SW 1271 (cell line): ENCODE data around the gene AGBL4.

ENCODE experiments used
- DNase-seq, 2 experiments: peaks; one replicate each; lab custom pipeline; 2025; lab: John Stamatoyannopoulos, UW

AGBL4 gene

DNA sequence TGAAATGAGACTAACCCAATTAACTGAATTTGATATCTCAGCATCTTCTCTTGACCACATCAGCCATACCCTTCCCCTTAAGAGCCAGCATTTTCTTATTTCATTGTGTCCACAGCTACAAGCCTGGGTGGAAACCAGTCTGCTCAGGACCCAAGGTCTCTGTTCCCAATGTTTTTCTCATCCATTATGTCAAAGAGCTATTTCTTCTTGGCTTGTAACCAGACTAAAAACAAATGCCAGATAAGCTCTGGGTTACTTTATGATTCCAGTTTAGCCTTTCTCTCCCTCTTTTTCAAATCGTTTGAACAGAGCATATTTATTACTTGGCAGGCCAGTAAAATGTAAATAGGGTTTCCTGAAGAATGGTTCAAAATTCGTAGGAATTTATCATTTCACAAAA is 1442.5 kb downstream of the AGBL4 start:
- DNase-seq = no peak

DNA sequence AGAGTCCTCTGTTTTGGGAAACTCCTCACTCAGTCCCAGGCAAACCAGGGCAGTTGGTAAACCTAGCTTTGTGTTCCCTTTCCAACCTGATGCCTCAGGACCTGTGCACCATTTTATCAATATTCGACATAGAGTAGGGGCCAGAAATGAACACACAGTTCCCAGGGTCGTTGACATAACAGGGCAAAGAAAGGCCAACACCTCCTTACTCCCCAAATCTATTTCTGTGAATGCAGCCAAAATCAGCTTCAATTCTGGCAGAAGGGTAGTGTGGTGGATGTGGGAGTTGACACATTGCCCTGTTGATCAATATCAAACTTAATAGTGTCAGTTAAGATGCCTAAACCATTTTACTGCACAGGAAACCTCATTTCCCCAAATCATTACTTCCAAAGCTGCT is 1447.2 kb downstream of the AGBL4 start:
- no peak for DNase-seq

DNA sequence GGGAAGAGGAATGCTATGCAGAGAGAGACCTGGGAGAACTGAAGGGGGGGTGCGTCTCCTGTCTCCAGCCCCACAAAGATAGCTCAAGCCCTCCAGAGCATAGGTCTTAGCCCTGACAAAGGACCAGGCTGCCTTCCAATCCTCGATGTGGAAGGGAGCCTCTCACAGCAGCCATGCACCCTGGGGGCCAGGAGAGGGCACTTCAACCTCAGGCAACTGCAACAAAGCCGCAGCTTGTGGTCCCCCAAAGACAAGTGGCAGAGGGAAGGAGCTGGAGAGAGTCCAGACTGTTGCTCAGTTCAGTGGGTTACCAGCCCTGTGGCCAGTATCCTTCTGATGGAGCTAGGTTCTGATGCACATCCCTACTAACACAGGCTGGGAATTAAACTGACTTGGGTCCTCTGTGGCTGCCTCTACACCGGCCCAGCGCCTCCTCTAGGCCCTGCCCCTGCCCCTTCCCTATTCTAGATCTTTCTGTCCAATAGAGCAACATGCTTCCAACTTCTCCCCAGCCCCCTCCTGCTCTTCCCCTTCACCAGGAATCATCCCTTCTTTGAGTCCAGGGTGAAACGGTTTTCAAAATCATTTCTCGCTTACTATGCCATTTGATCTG is 1451.0 kb downstream of the AGBL4 start:
- DNase-seq = peak in 1 of 2 experiments; percentile 18

DNA sequence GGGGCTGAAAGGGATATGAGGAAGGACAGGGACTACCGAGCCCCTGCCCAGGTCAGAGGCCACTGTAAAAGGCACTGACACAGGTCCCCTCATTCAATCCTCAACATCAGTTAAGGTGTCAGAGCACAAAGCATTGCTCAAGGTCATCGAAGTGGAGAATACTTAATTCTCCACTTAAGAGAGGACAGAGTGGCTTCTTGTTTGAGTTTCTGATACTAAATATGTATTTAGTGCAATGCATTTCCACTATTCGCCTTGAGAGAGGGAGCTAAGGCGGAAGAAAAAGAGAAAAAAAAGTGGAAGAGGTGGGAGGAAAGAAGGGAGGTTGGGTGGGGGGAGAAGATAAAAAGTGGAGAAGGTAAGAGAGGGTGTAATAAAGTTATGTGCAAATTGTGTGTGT is 1451.6 kb downstream of the AGBL4 start:
- DNase-seq = no peak

DNA sequence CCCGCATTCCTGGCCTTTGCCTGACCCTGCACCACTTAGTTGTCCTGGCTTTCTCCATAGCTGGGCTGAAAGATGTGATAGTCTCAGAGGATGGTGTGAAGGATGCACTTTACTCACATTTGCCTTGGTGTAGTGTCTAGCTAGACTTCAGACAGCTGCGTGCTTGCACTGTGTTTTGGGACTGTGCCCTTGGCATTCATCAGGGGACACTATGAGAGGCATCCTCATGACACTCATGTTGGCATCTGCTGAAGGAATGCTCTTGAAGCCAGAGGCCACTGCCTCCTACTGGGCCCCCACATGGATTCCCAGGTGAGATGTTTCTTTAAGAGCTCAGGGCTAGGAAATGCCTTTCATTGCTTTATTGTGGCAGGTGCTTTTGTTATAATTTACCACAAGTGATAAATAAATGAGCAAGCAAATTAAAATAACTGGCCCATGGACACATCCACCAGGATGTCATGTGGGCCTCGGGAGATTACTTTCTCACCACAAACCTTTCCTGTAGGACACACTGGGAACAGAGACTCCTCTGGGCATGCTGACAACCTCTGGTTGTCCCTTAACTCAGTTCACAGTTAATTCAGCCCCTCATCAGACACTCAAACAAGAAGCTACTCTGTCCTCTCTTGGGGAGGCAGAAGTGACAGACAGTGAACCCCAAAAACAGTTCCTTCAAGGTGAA is 1452.3 kb downstream of the AGBL4 start:
- no peak for DNase-seq

DNA sequence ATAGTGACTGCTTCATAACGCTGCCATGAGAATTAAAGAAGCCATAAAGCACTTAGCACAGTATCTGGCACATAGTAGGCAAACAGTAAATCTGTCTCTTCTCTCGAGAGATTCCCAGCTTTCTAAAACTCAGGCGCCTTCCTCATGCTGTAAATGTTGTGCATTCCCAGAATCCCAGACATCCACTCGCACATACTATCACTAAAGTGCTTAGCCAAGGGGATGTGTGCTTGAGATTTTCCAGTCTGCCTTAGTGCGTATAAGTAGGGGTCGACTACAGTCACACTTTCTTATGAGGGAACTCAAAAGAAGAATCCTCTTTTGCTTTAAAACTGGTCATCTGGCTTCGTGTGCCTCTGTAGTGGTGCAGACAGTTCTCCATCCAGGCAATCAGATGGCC is 1453.2 kb downstream of the AGBL4 start:
- no peak for DNase-seq

DNA sequence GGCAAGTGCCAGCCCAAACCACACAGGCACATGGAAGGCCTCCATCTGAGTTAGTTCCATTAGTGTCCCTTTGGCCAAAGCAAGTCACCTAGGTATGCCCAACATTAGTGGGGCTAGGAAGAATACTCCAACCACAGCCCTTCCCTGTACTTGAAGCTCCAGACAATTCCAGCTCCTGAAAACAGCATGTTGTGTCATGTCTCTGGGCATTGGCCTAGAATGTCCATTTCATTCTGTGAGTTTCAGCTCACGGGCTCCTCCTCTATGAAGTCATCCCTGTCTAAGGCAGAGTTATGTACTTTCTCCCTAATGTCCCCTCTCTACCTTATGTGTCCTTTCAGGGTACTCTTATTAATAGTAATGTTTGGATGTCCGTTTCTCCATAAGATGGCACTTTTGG is 1455.3 kb downstream of the AGBL4 start:
- DNase-seq = no peak

DNA sequence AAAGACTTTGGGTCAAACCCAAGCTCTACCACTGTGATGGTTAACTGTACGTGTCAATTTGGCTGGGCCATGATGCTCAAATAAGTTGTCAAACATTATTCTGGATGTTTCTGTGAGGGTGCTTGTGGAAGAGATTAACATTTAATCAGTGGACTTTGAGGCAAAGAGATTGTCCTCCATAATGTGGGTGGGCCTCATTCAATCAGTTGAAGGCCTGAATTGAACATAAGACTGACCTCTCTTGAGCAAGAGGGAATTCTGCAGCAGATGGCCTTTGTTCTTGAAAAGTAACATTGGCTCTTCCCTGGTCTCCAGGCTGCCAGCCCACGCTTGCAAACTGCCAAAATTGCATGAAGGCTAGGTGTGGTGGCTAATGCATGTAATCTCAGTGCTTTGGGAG is 1457.3 kb downstream of the AGBL4 start:
- DNase-seq = no peak

DNA sequence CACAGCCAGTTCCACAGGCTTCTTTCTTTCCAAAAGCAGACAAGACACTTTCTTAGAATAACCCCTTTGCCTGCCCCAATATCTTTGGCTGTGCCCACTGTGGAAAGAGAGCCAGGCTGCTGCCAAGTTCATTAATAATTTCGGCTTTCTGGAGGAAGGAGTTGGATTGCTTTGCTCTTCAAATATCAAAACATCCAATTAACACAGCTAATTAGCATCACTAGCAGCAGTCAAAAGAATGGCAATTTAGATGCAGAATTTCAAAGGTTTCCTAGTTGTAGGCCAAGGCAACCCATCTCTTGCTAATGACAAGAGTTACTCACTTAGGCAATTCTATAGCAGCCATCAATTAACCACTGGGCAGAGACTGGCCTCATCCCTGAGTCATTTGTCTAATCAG is 1460.7 kb downstream of the AGBL4 start:
- DNase-seq = no peak

DNA sequence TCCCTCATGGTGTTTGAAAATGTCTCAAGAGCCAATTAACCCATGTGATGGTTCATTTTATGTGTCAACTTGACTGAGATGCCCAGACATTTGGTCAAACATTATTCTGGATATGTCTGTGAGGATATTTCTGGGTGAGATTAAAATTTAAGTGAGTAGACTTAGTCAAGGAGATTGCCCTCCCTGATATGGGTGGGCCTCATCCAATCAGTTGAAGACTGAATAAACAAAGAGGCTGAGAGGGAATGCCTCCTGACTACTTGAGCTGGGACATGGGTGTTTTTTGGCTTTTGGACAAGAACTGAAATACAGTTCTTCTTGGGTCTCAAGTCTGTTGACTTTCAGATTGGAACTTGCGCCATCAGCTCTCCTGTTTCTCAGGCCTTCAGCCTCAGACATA is 1462.3 kb downstream of the AGBL4 start:
- no peak for DNase-seq

DNA sequence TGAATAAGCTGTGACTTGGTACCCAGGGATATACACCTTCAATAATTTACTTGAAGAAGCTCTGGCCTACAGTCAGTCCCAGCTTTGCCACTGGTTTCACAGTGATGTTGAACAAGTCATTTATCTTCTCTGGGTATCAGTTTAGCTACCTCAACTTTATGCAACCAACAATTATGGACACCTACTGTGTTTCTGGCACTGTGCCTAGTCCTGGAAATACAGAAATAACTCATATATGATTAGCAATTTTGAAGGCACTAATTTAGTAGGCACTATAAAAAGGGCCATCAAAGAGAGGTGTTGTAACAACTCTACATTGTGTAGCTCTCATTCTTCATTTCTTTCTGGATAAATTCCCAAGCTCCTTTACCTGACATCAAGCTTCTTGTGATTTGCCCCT is 1463.2 kb downstream of the AGBL4 start:
- no peak for DNase-seq

DNA sequence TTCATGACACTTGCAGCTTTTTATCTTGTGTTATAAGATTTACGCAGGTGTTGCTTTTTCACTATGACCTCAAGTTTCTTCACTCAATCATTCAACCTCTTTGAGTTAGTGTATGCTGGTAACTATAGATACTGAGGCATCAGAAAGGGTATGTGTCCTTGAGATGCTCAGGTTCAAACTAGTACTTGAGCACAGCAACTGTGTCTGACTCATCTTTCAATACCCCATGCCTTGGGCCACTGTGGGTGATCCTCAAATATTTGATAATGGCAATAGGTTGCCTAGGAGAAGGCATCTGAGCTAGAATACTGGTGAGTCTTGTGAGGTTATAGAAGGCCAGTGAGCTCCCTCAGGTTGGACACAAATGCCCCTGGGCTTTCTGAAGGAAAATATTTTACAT is 1463.6 kb downstream of the AGBL4 start:
- no peak for DNase-seq

DNA sequence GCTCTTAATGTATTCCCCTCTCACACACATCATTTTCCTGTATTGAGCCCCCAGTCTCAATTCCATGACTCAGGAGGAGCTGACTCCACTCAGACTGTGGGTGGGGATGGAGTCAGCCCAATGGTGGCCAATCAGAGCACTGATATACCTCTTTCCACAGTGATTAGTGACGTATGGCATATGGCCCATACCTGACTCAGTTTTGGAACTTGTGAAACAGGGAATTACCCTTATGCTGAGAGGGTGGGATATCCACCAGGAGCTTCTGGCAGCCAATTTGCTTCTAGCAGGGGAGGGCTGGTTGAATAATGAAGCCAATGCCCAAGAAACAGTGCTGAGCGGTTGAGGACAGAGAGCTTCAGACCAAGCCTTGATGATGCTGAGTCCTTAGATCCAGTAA is 1465.4 kb downstream of the AGBL4 start:
- DNase-seq = no peak

DNA sequence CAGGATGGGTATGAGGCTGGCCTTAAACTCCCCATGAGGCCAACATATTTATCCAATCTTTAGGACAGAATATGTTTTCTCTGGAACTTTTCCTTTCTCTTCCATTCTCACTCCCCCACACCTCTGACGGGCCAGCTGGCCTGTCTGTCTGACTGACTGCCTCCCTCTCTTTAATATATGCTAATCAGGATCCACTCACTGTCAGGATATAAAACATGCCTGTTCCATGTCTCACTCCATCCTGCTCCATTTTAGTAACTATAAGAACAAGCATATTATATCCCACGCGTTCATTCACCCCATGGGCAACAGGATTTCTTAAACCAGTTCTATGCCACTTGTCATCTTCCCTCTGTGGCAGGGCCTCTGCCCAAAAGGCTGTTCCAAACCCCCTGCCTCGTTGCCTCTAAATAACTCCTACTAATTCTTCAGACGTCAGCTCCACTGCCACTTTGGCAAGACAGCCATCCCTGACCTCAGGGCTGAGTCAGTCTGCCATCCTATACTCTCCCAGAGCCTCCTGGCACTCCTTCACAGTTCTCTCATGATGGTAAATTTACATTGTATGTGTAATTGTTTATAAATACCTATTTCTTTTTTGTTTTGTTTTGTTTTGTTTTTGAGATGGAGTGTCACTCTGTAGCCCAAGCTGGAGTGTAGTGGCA is 1467.4 kb downstream of the AGBL4 start:
- DNase-seq = no peak

DNA sequence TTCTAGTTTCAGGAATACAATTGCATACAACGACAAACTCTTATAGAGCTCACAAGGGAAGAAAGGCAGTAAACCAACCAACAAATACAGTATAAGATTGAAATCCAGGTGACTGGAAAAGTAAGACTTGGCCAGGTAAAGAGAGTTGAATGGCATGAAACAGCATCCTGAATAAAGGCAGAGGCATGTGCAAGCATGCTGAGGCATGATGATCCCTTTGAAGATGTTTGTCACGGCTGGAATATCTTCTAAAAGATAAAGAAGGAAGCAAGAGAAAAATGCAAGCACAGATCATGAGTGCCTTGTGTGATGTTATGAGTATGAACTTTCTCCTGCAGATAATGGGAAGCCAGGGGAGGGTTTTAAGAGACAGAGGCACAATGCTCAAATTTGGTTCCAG is 1468.5 kb downstream of the AGBL4 start:
- DNase-seq = no peak

DNA sequence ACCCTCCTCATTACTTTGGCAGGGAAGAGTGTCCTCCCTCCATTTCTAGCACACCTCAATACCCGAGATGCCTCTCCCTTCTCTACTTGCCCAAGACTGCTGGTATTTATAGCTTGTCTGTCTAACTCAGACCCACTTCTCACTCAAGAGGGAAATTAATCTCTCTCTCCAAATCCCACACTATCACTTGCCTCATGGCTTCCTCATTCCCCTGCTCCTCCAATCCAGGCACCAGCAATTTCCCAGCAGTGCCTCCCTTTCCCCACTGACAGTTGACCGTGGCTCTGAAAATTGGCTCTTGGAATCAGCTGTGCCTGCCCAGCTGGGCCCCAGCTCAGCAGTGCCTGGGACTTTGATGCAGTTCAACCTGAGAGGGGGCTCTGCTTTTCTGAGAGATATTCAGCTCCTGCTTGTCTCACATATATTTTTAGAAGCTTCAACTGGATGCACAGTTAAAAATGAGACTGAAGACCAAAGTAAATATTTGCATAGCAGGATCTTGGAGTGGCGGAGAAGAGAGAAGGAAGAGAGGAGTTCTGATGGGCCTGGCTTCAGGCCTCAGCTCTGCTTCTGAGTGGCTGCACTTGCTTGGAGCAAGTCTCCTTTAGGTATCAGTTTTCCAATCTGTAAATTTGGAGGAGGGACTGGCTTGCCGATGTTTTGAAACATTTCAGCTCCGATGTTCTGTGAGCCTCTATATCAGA is 1470.7 kb downstream of the AGBL4 start:
- DNase-seq = no peak

DNA sequence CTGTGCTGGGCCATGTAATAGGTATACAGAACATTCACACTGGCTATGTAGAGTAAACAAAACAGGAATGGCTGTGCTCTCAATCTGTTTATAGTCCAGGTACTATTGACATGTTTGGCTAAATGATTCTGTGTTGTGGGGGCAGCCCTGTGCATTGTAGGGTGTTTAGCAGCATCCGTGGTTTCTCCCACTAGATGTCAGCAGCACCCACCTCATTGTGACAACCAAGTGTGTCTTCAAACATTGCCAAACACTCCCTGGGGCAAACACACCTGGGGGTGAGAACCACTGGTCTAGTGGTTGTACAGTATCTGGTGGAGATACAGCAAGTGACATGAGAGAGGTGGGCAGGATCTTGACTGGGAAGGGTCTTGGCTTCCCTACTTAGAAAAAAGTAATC is 1471.3 kb downstream of the AGBL4 start:
- DNase-seq = no peak

DNA sequence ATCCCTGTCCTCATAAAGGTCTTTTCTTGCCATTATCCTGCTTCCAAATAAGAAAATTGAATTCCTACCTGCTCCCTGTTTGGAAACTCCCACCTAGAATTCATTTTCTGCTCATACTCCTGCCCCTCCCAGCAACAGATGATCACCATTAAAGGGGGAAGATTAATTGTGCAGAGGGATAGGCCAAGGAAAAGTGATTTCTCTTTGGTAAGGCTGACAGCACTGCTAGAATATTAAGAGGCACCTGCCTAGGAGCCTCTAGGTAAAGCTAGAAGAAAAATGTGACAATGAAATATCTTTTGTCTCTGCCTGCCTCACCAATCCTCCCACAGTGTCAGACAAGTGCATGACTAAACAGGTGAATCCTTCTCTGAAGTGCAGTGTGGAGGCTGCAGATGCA is 1474.8 kb downstream of the AGBL4 start:
- no peak for DNase-seq

DNA sequence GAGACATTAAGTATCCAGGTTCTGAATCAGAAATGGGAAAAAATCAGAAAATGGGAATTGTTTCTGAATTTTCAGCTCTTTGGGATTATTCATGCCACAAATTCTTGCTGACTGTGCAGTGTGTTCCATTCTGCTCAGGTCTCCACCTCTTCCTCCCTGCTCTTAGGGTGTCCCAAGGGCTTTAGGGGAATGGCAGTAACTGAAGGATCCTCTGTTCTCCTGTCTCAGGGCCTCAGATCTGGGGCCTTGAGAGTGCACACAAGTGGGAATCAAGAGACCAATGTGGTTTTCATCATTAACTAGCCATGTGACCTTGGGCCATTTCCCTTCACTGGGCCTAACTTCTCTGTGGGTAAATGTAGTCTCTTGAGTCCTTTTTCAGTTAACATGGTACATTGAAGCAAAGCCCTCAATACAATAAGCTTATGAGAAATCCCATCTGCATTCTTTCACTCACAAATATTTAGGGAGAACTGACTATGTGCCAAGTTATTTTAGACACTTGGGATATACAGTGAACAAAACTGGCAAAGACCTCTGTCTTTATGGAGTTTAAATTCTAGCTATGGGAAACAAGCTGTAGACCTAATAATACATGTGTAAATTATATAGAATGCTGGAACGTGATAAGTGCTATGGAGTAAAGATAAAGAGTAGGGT is 1476.1 kb downstream of the AGBL4 start:
- DNase-seq = no peak

DNA sequence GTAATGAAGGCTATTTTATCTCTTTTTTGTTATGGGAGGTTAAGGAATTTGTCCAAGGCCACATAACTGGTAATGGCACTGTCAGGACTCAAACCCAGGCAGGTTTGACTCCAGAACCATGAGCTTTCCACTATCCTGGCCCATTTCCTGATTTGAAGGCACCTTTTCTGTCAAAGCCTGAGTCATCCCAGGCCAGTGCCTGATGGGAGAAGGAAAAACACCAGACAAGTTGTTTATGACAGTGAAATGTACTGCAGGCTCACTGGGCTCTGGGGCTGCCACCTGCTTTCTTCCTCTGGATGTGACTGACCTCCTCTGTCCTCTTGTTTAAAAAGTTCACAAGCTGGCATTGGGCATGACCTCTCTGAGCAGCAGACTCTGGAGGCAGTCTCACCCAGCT is 1479.9 kb downstream of the AGBL4 start:
- DNase-seq = no peak

DNA sequence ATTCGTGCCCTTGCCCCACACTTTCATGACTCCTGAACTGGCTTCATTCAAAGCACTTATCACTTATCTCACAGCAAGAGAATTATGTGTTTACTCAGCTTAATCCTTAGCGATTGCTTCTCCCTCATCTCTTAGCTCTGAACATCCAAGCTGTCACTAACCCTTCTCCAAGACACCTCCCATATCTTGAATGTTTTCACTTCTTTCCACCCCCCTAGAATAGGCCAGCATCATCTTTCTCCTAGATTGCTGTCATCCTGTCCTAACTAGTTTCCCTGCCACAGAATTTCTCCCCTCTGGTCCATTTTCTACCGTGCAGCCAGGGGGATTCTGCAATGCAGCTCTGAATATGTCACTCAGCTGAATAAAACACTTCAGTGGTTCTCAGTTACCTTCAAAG is 1483.2 kb downstream of the AGBL4 start:
- DNase-seq = no peak

DNA sequence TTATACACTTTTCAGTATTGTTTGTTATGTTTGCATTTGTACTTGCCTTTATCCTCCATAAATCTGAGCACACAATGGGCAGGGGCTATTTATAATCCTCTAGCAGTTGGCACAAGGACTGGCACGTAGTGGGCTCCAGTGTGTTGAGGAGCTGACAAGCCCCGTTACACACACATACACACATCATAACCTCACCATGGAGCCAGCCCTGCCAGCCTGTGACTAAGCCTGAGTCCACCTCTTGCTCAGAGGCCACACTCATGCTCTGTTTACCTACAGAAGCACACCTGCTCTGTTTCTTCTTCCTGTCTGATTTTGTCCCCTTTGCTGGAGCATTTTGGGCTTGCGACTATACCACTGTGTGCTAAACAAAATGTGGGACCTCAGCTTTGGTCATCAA is 1487.3 kb downstream of the AGBL4 start:
- no peak for DNase-seq

DNA sequence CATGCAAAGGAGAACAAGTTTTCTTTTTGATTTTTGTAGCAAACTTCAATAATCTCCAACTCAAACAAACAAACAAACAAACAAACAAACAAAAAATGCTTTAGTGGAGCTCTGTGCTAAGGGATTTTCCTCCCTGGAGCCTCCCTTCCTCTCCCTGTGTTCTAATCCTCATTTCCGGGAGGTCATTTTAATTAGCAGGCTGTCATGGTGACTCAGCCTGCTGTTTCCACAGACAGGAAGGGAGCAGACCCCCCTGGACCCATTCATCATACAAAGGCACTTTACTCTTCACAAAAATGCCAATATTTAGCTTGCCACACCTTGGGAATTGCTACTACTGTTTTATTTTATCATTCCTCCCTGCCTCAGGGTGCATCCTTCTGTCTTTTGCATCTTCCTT is 1490.8 kb downstream of the AGBL4 start:
- no peak for DNase-seq
